ENCODE measurements around the gene TMEM130.

Gene TMEM130

GRCh38 chr7:98815313-98815712 lies 54.5 kb downstream of the TMEM130 start:
- Mint-ChIP-seq H3K27me3 (peaks cover 23% of the 10 kb centered on the region), H3K4me3 (no peak overlapping the region), H3K9me3 (peaks cover 10% of the 10 kb centered on the region), H3K4me1 (no peaks in the 10 kb centered on the region), H3K36me3 (no peaks in the 10 kb centered on the region), H3K27ac (no peak overlapping the region)
- ATAC-seq = no peak

- peak; percentile 65 for ATAC-seq
- Mint-ChIP-seq H3K36me3 (no peaks in the 10 kb centered on the region), H3K9me3 (peaks cover 8% of the 10 kb centered on the region), H3K4me1 (no peaks in the 10 kb centered on the region), H3K27ac (no peak overlapping the region), H3K27me3 (peaks cover 33% of the 10 kb centered on the region), H3K4me3 (no peak overlapping the region)
Measured at GRCh38 chr7:98811299-98811698, 58.5 kb downstream of the TMEM130 start.

- ATAC-seq = no peak
- no peak overlapping the region for H3K4me3 Mint-ChIP-seq
- H3K36me3 Mint-ChIP-seq = no peaks in the 10 kb centered on the region
- H3K27ac Mint-ChIP-seq = no peak overlapping the region
- peaks cover 8% of the 10 kb centered on the region for H3K9me3 Mint-ChIP-seq
- H3K4me1 Mint-ChIP-seq = no peaks in the 10 kb centered on the region
- peaks cover 37% of the 10 kb centered on the region for H3K27me3 Mint-ChIP-seq
Measured at GRCh38 chr7:98810153-98810802, 59.5 kb downstream of the TMEM130 start.

DNA sequence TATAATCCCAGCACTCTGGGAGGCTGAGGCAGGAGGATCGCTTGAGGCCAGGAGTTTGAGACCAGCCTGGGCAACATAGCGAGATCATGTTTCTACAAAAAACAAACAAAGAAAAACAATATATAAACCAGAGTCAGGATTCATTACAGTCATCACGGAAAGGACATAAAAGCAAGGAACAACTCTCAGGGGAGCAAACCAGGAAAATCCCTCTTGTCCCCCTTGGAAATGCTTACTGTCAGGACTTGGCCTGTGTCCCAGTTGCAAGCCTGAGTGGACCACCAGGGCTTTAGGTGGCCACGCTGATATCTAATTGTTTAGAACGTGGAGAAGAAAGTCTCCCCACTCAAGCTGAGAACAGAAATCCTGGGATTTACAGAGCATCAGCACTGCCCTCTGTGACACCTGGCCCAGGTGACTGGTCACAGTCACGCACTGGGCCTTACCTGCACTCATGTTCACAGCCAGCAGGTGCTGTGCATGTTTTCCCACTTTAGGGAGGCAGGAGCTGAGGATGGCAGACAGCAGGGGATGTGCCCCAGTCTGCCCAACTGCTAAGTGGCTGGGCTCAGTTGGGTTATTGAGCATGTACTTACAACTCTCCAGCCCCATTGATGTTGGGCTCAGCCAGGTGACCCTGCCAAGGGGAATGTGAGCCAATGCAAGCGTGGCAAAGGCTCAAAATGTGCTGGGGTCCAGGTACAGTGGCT lies 60.9 kb downstream of the TMEM130 start:
- H3K27ac Mint-ChIP-seq = no peak overlapping the region
- ATAC-seq = no peak
- peaks cover 8% of the 10 kb centered on the region for H3K9me3 Mint-ChIP-seq
- H3K4me1 Mint-ChIP-seq = no peaks in the 10 kb centered on the region
- H3K36me3 Mint-ChIP-seq = no peaks in the 10 kb centered on the region
- no peak overlapping the region for H3K4me3 Mint-ChIP-seq
- peaks cover 40% of the 10 kb centered on the region for H3K27me3 Mint-ChIP-seq

DNA sequence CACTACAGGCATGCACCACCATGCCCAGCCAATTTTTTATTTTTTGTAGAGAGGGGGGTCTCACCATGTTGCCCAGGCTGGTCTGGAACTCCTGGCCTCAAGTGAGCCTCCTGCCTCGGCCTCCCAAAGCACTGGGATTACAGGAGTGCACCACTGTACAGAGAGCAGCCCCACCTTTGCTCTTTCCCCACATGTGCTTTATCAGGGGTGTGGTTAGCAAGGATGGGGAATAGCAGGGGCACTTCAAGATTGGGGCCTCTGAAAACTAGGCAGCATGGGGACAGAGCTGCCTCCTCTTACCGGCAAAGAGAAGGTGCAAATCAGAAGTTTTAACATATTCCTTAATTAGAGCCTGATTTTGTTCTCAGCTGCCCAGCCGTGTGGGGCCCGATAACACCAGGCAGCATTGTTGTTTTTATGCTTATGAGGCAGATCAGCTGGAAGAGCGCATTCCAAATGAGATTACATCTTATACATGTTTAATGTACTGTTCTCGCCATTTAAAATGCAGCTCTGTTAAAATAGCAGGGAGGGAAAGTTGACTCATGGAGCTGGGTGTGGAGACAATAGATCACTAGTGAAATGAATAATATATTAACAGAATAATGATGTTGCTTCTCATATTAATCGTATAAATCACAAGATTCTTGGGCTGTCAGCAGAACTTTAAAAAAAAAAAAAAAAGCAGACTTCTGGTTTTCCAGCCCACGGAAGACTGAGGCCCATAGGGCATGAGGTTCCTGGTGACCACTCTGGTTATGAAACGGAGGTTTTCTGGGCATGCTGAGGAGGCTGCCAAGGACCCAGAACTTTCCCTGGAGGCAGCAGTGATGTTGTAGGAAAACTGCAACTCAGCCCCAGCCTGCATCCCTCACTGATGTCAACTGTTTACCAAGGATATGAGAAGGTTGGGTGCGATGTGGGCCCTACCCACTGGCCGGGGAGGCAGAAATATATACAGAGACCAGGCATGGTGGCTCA lies 62.5 kb downstream of the TMEM130 start:
- Mint-ChIP-seq H3K36me3 (no peaks in the 10 kb centered on the region), H3K27ac (no peak overlapping the region), H3K4me1 (peaks cover 13% of the 10 kb centered on the region), H3K4me3 (no peak overlapping the region), H3K9me3 (peaks cover 8% of the 10 kb centered on the region), H3K27me3 (peaks cover 53% of the 10 kb centered on the region)
- ATAC-seq = no peak

- Mint-ChIP-seq H3K4me1 (peaks cover 19% of the 10 kb centered on the region), H3K27ac (no peak overlapping the region), H3K27me3 (peaks cover 53% of the 10 kb centered on the region), H3K4me3 (no peak overlapping the region), H3K9me3 (peaks cover 5% of the 10 kb centered on the region), H3K36me3 (no peaks in the 10 kb centered on the region)
- no peak for ATAC-seq
Measured at GRCh38 chr7:98805956-98806838, 63.6 kb downstream of the TMEM130 start.

DNA sequence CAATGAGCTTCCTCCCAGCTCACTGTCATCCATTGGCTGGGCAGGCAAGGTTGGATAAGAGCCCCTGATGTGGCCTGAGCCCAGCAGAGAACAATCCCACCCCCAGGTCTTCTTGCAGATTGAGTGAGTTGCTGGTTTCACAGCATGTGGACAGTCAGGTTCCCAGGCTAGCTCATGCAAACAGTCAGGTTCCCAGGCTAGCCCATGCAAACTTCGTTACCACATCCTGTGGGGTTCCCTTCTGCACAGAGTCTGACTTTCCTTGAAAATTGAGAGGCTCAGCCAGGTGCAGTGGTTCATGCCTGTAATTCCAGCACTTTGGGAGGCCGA lies 67.1 kb downstream of the TMEM130 start:
- peaks cover 11% of the 10 kb centered on the region for H3K9me3 Mint-ChIP-seq
- H3K4me1 Mint-ChIP-seq = peaks cover 19% of the 10 kb centered on the region
- H3K27me3 Mint-ChIP-seq = peaks cover 54% of the 10 kb centered on the region
- no peak overlapping the region for H3K27ac Mint-ChIP-seq
- no peaks in the 10 kb centered on the region for H3K36me3 Mint-ChIP-seq
- no peak overlapping the region for H3K4me3 Mint-ChIP-seq
- peak; percentile 10 for ATAC-seq

- peaks cover 19% of the 10 kb centered on the region for H3K4me1 Mint-ChIP-seq
- H3K36me3 Mint-ChIP-seq = no peaks in the 10 kb centered on the region
- ATAC-seq = peak; percentile 89
- H3K27ac Mint-ChIP-seq = no peak overlapping the region
- no peak overlapping the region for H3K4me3 Mint-ChIP-seq
- H3K9me3 Mint-ChIP-seq = peaks cover 11% of the 10 kb centered on the region
- peaks cover 49% of the 10 kb centered on the region for H3K27me3 Mint-ChIP-seq
Measured at GRCh38 chr7:98802088-98802780, 67.6 kb downstream of the TMEM130 start.

GRCh38 chr7:98800996-98801395 lies 68.8 kb downstream of the TMEM130 start:
- ATAC-seq = no peak
- Mint-ChIP-seq H3K4me1 (peaks cover 22% of the 10 kb centered on the region), H3K36me3 (no peaks in the 10 kb centered on the region), H3K4me3 (no peak overlapping the region), H3K27me3 (peaks cover 36% of the 10 kb centered on the region), H3K9me3 (peaks cover 11% of the 10 kb centered on the region), H3K27ac (no peak overlapping the region)

DNA sequence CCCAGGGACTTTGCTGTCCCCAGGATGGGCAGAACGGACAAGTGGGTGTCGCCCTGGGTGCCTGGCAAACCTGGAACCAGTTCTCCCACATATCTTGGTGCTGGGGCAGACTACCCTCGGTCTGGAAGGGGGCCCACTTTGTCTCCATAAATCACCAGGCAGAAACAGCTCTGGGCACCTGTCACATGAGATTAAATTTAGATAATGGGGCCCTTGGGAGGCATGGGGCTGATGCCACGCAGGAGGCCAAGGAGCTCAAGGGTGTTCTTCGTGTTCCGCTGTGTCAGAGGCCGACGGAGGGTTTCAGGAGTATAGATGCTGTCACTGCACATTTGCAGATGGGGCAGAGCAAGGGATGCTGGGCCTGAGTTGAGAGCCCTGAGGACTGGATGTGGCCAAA lies 72.7 kb downstream of the TMEM130 start:
- H3K9me3 Mint-ChIP-seq = peaks cover 11% of the 10 kb centered on the region
- no peak overlapping the region for H3K4me3 Mint-ChIP-seq
- peaks cover 23% of the 10 kb centered on the region for H3K27me3 Mint-ChIP-seq
- ATAC-seq = no peak
- H3K4me1 Mint-ChIP-seq = peaks cover 11% of the 10 kb centered on the region
- no peaks in the 10 kb centered on the region for H3K36me3 Mint-ChIP-seq
- H3K27ac Mint-ChIP-seq = no peak overlapping the region
